ENCODE results near the gene OVOL1. TPM values are rescaled to one million over a fixed set of nuclear protein-coding genes. Genes with fewer than 3 reads are reported as not detected.

Gene OVOL1
- total RNA-seq, 1 donor from 2014 or later = not detected

- Mint-ChIP-seq H3K9me3 (no peaks in the 10 kb centered on the region), H3K4me3 (no peak overlapping the region), H3K27ac (ENCODE audit: unreplicated experiment) (no peak overlapping the region), H3K4me1 (peaks cover 4% of the 10 kb centered on the region), H3K36me3 (ENCODE audit: low read depth) (no peaks in the 10 kb centered on the region), H3K27me3 (ENCODE audit: low read depth) (peaks cover 54% of the 10 kb centered on the region)
- no peak for TF ChIP-seq CTCF (conservative IDR thresholded peaks at IDR 0.05)
- DNase-seq (ENCODE audit: low read depth, low spot score) = no peak
Observed at GRCh38 chr11:65790902-65791650, 4.2 kb downstream of the OVOL1 start.

- H3K27me3 Mint-ChIP-seq (ENCODE audit: low read depth) = peaks cover 51% of the 10 kb centered on the region
- TF ChIP-seq CTCF (conservative IDR thresholded peaks at IDR 0.05) = no peak
- H3K4me3 Mint-ChIP-seq = no peak overlapping the region
- no peak for DNase-seq (ENCODE audit: low read depth, low spot score)
- no peaks in the 10 kb centered on the region for H3K36me3 Mint-ChIP-seq (ENCODE audit: low read depth)
- no peaks in the 10 kb centered on the region for H3K9me3 Mint-ChIP-seq
- no peak overlapping the region for H3K27ac Mint-ChIP-seq (ENCODE audit: unreplicated experiment)
- H3K4me1 Mint-ChIP-seq = peaks cover 4% of the 10 kb centered on the region
Observed at GRCh38 chr11:65791719-65792213, 4.9 kb downstream of the OVOL1 start.

GRCh38 chr11:65792456-65792855 lies 5.6 kb downstream of the OVOL1 start:
- H3K27ac Mint-ChIP-seq (ENCODE audit: unreplicated experiment) = no peak overlapping the region
- no peak overlapping the region for H3K4me3 Mint-ChIP-seq
- H3K4me1 Mint-ChIP-seq = peaks cover 10% of the 10 kb centered on the region
- no peak for DNase-seq (ENCODE audit: low read depth, low spot score)
- H3K27me3 Mint-ChIP-seq (ENCODE audit: low read depth) = peaks cover 49% of the 10 kb centered on the region
- no peaks in the 10 kb centered on the region for H3K36me3 Mint-ChIP-seq (ENCODE audit: low read depth)
- H3K9me3 Mint-ChIP-seq = no peaks in the 10 kb centered on the region
- no peak for TF ChIP-seq CTCF (conservative IDR thresholded peaks at IDR 0.05)

GRCh38 chr11:65793144-65793581 lies 6.3 kb downstream of the OVOL1 start:
- TF ChIP-seq CTCF (conservative IDR thresholded peaks at IDR 0.05) = no peak
- H3K4me3 Mint-ChIP-seq = no peak overlapping the region
- no peaks in the 10 kb centered on the region for H3K9me3 Mint-ChIP-seq
- H3K27ac Mint-ChIP-seq (ENCODE audit: unreplicated experiment) = no peak overlapping the region
- peaks cover 10% of the 10 kb centered on the region for H3K4me1 Mint-ChIP-seq
- DNase-seq (ENCODE audit: low read depth, low spot score) = no peak
- H3K36me3 Mint-ChIP-seq (ENCODE audit: low read depth) = no peaks in the 10 kb centered on the region
- peaks cover 42% of the 10 kb centered on the region for H3K27me3 Mint-ChIP-seq (ENCODE audit: low read depth)

- Mint-ChIP-seq H3K4me1 (peaks cover 9% of the 10 kb centered on the region), H3K4me3 (no peak overlapping the region), H3K9me3 (no peaks in the 10 kb centered on the region), H3K36me3 (ENCODE audit: low read depth) (no peaks in the 10 kb centered on the region), H3K27me3 (ENCODE audit: low read depth) (peaks cover 36% of the 10 kb centered on the region), H3K27ac (ENCODE audit: unreplicated experiment) (no peak overlapping the region)
- TF ChIP-seq CTCF (conservative IDR thresholded peaks at IDR 0.05) = no peak
- no peak for DNase-seq (ENCODE audit: low read depth, low spot score)
Observed at GRCh38 chr11:65793625-65794400, 7.0 kb downstream of the OVOL1 start.
